ENCODE data around the gene PNLIPRP2. TPM values are rescaled to one million over a fixed set of nuclear protein-coding genes. Genes with fewer than 3 reads are reported as not detected.

The PNLIPRP2 gene
- total RNA-seq, 1 experiment from 2014 or later = 0.34 TPM

DNA sequence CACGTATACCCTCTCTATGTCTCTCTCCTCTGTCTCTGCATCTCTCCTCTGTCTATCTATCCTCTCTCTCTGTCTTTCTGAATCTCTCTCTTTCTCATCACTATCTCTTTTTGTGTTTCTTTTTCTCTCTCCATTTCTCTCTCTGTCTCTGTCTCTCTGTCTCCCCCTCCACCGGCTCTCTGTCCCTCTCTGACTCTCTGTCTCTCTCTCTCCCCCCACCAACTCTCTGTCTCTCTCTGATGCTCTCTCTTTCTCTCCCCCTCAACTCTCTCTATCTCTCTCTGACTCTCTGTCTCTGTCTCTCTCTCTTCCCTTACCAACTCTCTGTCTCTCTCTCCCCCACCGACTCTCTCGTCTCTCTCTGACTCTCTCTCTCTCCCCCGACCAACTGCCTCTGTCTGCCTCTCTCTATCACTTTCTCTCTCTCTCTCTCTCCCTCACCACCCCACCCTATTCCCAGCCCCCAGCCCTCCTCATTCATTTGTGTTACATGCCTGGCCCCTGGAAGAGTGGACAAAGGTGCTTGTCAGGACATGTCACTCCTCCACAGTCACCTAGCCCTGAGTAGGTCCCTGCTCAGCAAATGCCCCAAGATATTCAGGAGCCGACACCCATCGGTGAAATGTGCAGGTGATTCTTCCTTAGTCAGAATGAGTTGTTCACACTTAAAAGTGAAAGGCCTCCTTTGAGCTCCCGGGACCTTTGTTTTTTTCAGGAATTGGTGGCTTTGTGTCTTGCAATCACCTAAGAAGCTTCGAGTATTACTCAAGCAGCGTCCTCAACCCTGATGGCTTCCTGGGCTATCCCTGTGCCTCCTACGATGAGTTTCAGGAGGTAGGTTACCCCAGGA is 13.6 kb downstream of the PNLIPRP2 start:
- in situ Hi-C loops (cut with HindIII; ENCODE audit: low pct_unique_long_range_greater_than_20kb, low sequenced_read_pairs) = no loop called here
- DNase-seq (ENCODE audit: low read depth, low spot score) = no peak

DNA sequence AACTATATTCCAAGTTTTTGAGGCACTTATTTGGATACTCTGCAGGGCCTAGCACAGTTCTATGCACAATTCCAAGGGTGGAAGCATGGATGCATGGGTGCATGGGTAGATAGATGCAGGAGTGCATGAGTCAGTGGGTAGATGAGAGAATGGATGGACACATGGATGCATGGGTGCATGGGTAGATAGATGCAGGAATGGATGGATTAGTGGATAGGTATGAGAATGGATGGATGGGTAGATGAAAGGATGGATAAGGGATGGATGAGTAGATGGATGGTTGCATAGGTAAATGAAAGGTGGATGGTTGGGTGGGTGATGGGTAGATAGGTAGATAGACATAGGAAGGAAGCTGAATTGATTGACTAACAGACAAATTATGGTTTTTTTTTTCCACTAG is 15.6 kb downstream of the PNLIPRP2 start:
- in situ Hi-C loops (cut with HindIII; ENCODE audit: low pct_unique_long_range_greater_than_20kb, low sequenced_read_pairs) = no loop called here
- no peak for DNase-seq (ENCODE audit: low read depth, low spot score)

- in situ Hi-C loops (cut with HindIII; ENCODE audit: low pct_unique_long_range_greater_than_20kb, low sequenced_read_pairs) = no loop called here
- DNase-seq (ENCODE audit: low read depth, low spot score) = peak; percentile 35
Observed at GRCh38 chr10:116636976-116637375, 16.2 kb downstream of the PNLIPRP2 start.

DNA sequence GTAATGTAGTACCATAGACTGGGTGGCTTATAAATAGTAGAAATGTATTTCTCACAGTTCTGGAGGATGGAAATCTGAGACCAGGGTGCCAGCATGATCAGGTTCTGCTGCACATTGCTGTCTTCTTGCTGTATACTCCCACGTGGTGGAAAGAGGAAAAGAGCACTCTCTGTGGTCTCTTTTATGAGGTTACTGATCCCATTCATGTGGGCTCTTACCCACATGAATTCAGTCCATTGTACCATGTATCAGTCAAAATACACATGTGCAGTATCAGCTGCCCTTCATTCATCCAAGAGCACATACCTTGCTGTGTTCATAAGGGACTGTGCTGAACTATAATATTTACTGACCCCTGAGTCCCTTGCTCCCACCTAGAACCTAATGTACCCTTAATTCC is 17.1 kb downstream of the PNLIPRP2 start:
- in situ Hi-C loops (cut with HindIII; ENCODE audit: low pct_unique_long_range_greater_than_20kb, low sequenced_read_pairs) = no loop called here

DNA sequence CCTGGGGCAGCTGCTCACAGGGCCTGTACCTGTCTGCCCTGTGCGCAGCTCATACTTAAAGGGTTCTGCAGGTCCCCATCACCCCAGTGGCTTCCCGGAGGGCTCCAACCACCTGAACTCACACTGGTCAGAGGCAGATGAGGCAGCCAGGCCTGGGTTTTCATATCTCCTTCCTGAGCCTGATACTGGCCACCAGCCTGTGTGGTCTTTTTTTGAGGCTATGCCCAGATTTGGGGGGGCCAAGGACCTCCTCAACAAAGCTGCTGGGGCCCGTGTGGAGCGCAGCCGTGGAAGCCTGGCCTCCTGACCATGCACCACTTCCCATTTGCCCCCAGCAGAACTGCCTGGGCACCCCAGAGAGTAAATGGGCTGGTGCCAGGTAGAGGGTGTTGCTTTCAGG is 25.7 kb downstream of the PNLIPRP2 start:
- in situ Hi-C loops (cut with HindIII; ENCODE audit: low pct_unique_long_range_greater_than_20kb, low sequenced_read_pairs) = no loop called here
- no peak for DNase-seq (ENCODE audit: low read depth, low spot score)

More for the DNA sequence above, 17.1 kb downstream of the PNLIPRP2 start:
- DNase-seq (ENCODE audit: low read depth, low spot score) = peak; percentile 91

DNA sequence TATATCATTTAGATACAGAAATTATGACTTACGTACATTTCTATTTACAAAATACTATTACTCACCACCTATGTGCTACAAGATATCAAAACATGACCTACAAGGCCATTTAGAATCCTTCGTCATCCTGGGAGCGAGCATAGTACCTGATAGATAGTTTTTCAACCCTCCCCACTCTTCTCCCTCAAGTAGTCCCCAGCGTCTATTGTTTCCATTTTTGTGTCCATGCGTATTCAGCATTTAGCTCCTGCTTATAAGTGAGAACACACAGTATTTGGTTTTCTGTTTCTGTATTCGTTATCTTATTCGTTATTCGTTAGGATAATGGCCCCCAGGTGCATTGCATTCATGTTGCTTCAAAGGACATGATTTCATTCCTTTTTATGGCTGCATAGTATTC is 28.1 kb downstream of the PNLIPRP2 start:
- no peak for DNase-seq (ENCODE audit: low read depth, low spot score)
- in situ Hi-C loops (cut with HindIII; ENCODE audit: low pct_unique_long_range_greater_than_20kb, low sequenced_read_pairs) = no loop called here

DNA sequence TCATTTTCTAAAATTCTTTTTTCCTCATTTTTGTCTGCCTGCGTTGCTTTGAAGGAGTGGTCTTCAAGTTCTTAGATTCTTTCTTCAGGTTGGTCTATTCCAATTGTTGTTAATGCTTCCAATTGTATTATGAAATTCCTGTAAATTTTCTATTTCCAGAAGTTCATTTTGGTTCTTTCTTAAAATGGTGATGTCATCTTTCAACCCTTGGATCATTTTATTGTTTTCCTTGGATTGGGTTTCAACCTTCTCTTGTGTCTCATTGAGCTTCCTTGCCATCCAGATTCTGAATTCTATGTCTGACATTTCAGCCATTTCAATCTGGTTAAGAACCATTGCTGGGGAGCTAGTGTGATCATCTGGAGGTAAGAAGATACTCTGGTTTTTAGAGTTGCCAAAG is 33.1 kb downstream of the PNLIPRP2 start:
- DNase-seq (ENCODE audit: low read depth, low spot score) = no peak
- in situ Hi-C loops (cut with HindIII; ENCODE audit: low pct_unique_long_range_greater_than_20kb, low sequenced_read_pairs) = no loop called here

- peak; percentile 57 for DNase-seq (ENCODE audit: low read depth, low spot score)
- in situ Hi-C loops (cut with HindIII; ENCODE audit: low pct_unique_long_range_greater_than_20kb, low sequenced_read_pairs) = no loop called here
Observed at GRCh38 chr10:116654816-116655215, 34.1 kb downstream of the PNLIPRP2 start.

- no peak for DNase-seq (ENCODE audit: low read depth, low spot score)
- in situ Hi-C loops (cut with HindIII; ENCODE audit: low pct_unique_long_range_greater_than_20kb, low sequenced_read_pairs) = no loop called here
Observed at GRCh38 chr10:116655568-116655967, 34.8 kb downstream of the PNLIPRP2 start.

GRCh38 chr10:116656044-116656443 is 35.3 kb downstream of the PNLIPRP2 start:
- DNase-seq (ENCODE audit: low read depth, low spot score) = no peak
- in situ Hi-C loops (cut with HindIII; ENCODE audit: low pct_unique_long_range_greater_than_20kb, low sequenced_read_pairs) = no loop called here

- no peak for DNase-seq (ENCODE audit: low read depth, low spot score)
- in situ Hi-C loops (cut with HindIII; ENCODE audit: low pct_unique_long_range_greater_than_20kb, low sequenced_read_pairs) = no loop called here
Observed at GRCh38 chr10:116657863-116658551, 37.3 kb downstream of the PNLIPRP2 start.

- no peak for DNase-seq (ENCODE audit: low read depth, low spot score)
- in situ Hi-C loops (cut with HindIII; ENCODE audit: low pct_unique_long_range_greater_than_20kb, low sequenced_read_pairs) = no loop called here
Observed at GRCh38 chr10:116659049-116659670, 38.4 kb downstream of the PNLIPRP2 start.

DNA sequence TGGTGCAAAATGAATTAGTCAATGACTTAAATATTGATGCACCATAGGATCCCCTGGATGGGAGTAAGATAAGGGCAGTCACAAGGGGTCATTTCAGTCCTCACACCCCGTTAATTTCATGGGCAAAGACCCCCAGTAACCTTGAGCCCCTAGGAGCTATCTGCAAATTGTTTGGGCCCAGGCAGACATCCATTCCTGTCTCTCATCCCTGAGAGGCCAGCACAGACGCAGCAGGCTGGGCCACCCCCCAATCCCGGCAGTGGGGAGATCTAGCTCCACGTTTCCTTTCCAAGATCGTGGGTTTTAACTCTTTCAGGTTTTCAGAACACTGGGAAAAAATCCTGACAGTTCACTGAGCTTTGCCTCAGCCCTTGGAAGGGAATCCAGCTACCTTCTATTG is 40.1 kb downstream of the PNLIPRP2 start:
- DNase-seq (ENCODE audit: low read depth, low spot score) = no peak
- in situ Hi-C loops (cut with HindIII; ENCODE audit: low pct_unique_long_range_greater_than_20kb, low sequenced_read_pairs) = no loop called here

DNA sequence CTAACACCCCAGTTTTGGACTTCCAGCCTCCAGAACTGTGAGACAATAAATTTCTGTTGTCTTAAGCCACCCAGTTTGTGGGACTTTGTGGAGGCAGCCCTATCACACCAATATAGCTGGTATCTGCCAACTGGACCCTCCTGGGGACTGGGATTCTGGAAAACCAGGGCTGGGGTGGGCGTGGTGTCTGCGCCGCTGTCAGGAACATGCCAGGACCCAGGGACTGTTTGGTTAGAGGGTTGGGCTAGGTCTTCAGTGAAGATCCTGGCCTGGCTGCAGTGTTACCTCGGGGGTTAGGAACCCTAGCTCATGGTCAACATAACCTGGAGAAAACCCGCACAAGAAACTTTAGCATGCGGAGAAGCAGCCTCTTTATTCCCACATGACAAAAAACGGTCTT is 42.6 kb downstream of the PNLIPRP2 start:
- in situ Hi-C loops (cut with HindIII; ENCODE audit: low pct_unique_long_range_greater_than_20kb, low sequenced_read_pairs) = no loop called here
- no peak for DNase-seq (ENCODE audit: low read depth, low spot score)

GRCh38 chr10:116664631-116665030 is 43.9 kb downstream of the PNLIPRP2 start:
- DNase-seq (ENCODE audit: low read depth, low spot score) = no peak
- in situ Hi-C loops (cut with HindIII; ENCODE audit: low pct_unique_long_range_greater_than_20kb, low sequenced_read_pairs) = no loop called here

DNA sequence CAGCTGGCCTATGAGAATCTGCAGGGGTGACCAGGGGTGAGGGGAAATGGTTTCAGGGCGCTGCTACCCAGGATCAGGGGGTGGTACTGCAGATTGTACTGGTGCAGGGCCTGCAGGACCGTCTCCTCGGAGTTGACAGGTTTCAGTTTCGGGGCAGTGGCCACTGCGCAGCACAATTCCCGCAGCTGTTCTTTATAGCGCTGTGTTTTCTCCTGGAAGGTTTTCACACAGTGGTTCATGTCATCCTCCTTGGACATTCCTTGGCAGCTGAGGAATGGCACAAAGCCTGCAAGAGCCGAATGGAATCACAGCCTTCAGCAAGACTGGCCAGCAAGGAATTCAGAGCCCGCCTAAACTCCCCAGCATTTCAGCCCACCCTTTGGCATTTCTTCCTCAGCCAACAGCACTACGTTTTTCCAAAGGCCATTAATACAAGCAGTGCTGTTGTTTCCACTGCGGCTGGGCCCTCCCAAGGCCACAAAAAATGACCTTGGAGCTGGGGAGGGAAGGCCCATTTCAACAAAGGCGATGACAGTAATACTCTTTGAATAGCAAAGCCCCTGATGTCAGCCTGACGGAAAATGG is 44.9 kb downstream of the PNLIPRP2 start:
- in situ Hi-C loops (cut with HindIII; ENCODE audit: low pct_unique_long_range_greater_than_20kb, low sequenced_read_pairs) = no loop called here
- DNase-seq (ENCODE audit: low read depth, low spot score) = peak; percentile 24

- no peak for DNase-seq (ENCODE audit: low read depth, low spot score)
- in situ Hi-C loops (cut with HindIII; ENCODE audit: low pct_unique_long_range_greater_than_20kb, low sequenced_read_pairs) = no loop called here
Observed at GRCh38 chr10:116667484-116667883, 46.7 kb downstream of the PNLIPRP2 start.

GRCh38 chr10:116668018-116668417 is 47.3 kb downstream of the PNLIPRP2 start:
- DNase-seq (ENCODE audit: low read depth, low spot score) = no peak
- in situ Hi-C loops (cut with HindIII; ENCODE audit: low pct_unique_long_range_greater_than_20kb, low sequenced_read_pairs) = no loop called here

Measured in SK-MEL-5 (cell line).